ENCODE measurements around the gene LDB2.

LDB2 gene

DNA sequence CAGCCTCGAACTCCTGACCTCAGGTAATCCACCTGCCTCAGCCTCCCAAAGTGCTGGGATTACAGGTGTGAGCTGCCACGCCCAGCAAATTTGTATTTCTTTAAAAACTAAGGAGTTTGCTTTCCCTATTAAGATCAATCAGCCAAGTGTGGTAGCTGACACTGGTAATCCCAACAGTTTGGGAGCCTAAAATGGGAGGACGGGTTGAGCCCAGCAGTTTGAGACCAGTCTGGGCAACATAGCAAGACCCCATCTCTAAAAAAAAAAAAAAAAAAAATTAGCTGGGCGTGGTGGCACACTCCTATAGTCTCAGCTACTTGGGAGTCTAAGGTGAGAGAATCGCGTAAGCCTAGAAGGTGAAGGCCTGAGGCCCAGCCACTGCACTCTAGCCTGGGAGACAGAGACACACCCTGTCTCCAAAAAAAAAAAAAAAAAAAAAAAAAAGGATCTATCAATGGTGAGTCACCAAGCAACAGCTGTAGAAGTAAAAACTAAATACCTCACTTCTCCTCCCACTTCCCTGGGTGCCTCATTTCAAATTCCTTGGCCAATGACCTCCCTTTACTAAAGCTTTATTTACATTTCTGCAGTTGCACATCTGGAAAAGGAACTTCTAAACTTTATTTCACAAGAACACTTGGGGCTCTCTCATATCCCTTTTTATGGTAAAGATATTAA lies 54.5 kb downstream of the LDB2 start:
- no peak for DNase-seq

DNA sequence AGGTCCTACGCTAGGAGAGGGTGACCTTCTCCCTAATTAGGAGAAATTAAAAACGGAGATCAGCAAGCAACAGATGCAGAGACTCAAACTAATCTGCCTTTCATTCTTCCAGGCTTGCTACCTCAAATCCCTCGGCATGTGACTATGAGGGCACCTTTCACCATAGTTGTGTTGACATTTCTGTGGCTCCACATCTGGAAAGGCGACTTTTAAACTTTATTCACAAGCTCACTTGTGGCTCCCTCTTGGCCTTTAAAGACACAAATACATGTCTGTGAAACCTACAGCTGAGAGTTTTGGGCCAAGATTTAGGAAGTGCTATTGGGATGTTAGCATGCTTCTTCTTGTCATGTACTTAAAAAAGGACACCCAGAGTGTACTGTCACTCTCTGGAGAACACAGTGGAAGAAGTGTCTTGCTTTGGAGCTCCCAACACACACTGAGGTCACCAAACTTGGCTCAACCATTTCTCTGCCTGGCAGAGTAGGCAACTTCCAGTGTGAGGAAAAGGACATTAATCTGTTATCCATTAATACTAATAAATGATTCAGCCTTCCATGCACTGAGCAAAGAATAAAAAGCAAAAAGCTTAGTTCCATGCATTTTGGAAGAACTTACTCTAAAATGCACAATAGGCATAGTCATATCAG lies 60.1 kb downstream of the LDB2 start:
- no peak for DNase-seq

DNA sequence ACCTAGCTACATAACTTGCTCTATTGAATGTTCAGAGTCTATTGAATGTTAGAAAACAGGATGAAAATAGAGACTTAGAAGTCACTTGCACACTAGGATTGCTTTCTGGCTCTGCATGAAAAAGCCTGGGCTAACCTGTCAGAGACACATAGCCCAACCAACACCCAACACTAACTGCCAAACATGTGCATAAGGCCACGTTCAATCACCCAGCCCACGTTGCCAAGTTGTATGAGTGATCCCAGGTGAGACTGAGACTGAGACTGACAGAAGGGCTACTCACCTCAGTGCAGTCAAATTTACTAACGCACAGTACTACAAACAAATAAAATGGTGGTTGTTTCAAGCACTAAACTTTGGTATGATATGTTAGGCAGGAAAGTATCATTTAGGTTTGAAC lies 61.0 kb downstream of the LDB2 start:
- no peak for DNase-seq

DNA sequence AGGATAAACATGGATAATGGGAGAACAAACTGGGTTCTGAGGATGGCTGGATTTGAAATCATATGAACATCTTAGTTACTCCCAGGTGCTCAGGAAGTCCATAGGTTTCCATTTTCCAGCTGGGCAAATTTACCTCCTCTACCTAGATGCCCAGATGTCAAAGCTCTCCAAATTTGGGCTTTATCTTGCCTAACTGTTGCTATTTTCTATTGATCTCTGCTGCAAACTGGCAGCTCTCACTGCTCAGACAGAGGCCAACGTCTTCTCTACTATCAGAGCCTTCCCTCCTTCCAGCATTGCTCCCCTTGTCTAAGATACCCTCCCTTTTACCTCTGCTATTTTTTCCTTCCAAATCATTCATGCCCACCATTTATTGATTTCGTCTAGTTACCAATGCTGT lies 62.1 kb downstream of the LDB2 start:
- no peak for DNase-seq

DNA sequence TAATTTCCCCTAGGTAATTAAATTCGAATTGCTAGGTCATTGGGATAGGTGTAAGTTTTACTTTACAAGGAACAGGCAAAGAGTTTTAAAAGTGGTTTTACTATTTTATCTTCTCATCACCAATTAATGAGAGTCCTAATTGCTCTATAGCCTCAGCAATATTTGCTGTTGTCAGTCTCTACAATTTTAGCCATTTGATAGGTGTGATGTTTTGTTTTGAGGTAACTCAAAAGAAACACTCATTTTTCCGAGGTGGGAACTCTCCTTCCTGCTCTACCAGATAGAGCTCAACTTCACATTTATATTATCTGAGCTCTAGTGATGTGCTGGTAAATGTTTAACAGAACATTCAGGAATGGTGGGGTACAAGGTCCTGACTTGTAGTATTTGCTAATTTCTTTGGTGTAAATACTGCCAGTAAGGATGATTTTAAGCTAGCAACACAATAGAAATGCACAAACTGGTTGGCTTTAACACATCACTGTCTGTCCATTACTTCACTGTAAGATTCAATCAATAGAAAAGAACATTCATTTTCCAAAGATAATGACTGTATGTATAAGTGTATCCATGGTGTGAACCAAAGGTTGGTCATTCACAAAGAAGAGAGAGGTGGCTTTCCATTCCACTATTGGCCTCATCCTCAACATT lies 62.7 kb downstream of the LDB2 start:
- no peak for DNase-seq

DNA sequence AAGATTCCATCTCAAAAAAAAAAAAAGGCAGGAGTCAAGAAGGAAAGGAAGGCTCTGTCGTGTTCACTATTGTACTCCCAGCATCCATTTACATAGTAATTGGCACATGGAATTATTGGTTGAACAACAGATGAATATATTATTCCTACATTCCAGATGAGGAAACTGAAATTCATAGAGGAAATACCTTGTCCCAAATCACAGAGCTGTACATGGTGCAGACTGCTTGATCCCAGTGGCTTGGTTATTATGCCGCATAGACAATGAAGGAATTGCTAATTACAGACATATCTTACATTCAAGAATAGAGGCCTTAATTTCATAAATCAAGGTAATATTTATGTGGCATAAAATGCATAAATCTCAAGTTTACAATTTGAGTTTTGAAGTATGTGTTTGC lies 63.6 kb downstream of the LDB2 start:
- no peak for DNase-seq

DNA sequence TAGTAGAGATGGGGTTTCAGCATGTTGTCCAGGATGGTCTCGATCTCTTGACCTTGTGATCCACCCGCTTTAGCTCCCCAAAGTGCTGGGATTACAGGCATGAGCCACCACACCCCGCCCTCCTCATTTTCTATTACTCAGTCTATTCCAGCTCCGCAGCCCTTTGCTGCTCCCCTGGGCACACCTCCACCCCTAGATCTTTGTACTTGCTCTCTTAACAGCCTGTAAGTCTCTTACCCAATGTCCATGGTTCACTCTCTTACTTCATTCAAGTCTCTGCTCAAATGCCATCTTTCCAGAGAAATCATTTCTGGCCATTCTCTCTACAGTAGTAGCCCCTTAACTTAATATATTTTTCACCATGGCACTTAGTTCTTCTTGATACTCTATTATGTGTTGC lies 64.7 kb downstream of the LDB2 start:
- no peak for DNase-seq

DNA sequence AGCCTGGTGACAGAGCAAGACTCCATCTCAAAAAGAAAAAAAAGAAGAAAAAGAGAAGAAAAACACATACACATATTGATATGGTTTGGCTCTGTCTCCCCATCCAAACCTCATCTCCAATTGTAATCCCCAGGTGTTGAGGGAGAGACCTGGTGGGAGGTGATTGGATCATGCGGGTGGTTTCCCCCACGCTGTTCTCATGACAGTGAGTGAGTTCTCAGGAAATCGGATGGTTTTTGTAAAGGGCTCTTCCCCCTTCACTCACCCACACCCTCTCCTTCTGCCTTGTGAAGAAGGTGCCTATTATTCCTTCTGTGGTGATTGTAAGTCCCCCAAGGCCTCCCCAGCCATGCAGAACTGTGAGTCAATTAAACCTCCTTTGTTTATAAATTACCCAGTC lies 68.4 kb downstream of the LDB2 start:
- no peak for DNase-seq

DNA sequence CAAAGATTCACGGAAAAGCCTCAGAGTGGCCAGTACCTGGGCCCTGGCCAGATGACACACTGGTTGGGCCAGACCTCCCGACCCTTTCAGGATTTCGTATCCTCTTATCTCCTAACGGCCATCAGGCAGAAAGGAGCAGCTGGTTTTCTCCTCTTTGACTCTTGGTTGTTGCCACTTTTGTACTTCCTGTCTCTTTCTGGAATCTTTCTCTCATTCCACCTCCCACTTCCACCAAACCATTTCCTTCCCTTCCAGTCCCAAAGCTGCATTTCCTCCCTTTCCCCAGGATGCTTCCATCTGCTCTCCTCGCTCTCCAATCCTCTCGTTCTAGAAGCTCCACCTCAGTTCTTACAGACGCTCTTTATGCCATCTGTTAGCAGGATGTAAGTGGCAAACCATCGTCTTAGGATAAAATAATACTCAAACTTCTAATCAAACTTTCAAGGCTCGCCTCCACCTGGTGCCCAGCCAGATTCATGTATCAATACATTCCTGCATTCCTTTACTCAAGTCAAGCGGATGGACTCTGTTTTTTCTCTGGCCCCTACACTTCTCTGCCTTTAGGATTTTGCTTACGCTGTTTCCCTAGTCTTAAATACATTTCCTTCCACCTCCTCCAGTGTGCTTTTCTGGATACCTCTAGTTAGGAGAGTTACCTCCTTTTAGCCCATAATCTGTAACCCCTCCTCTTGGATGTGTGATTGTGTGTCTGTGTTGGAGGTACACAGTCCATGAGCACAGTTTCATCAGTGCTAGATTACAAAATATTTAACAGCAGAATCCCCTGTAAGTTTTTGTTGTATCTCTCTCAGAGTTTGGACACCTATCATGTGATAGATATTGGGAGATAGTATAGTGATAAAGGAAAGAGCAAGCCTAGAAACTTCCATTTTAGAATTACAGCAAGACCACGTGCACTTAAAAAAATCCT lies 70.4 kb downstream of the LDB2 start:
- DNase-seq: no peak

DNA sequence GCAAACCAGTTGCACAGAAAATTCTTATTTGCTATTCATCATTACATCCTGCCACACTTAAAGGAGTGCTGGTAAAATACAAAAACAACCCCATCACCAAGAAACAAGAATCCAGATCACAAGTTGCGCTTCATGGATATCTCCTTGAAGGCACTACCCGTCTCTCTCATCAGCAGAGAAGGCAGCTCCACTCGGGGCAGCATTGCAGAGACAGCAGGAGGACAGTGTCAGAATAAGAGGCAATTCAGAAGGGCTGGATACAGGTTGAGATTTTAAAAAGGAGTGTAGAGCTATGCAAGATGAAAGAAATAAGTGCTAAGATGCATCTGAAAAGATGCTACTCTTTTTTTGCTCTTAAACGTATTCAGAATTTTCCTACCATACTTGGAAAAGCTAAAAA lies 71.4 kb downstream of the LDB2 start:
- DNase-seq: no peak

DNA sequence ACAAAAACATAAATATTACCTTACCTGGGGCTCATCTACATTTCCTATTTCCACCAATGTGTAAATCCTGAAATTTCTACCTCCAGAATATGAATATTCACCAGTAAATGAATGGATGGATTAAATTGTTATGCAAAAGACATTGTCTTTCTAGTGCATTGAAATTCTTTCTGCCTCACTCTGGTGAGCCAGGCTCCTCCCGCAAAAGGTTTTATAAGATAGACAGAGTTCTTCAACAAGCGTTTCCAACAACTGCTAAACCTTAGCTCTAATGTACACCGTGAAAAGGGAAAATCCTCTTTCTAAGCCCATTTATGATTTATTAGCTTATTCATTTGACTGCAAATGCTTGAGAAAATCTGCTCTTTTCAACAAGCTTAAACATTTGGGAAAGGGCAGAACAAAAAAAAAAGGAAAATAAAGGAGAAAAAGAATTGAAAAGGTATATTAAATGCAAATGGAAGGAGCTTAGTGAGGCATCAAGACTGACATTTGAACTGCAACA lies 72.0 kb downstream of the LDB2 start:
- no peak for DNase-seq

DNA sequence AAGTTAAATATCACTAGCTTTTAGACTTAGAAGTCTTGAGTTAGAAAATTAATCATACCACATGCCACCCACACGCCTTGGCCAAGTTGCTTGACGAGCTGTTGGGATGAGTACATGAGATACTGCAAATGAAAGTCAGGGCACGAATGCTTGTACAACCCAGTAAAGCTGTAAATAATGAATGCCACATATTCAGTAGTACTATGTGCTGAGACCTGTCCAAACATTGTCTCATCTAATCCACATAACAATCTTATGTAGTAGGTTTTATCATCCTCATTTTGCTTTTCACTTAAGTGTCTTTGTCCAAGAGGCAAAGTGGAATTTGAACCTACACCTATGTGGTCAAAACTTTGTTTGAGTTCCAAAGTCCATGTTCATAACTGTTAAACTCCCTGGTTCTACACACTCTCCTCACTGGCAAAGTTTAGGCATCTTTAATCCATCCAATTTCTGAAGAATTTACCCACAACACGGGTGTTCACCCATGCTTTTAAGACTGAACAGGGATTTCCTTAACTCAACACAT lies 74.1 kb downstream of the LDB2 start:
- no peak for DNase-seq

DNA sequence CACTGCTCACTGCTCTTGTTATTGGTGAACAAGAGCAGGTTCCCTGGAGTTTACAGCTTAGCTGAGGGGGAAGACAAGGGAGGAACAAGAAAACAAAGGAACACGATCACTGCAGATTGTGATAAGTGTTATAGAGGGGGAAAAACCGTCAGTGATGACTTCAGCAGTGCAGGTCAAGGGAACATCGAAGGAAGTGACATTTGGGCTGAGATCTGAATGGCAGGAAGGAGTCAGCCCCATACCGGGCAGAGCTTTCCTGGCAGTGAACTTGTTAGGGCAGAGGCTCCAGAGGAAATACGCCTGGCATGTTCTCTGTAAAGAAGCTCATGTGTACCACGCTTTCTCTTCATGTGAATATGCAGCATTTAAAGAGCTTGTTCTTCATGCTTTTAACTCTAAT lies 78.1 kb downstream of the LDB2 start:
- DNase-seq: no peak

DNA sequence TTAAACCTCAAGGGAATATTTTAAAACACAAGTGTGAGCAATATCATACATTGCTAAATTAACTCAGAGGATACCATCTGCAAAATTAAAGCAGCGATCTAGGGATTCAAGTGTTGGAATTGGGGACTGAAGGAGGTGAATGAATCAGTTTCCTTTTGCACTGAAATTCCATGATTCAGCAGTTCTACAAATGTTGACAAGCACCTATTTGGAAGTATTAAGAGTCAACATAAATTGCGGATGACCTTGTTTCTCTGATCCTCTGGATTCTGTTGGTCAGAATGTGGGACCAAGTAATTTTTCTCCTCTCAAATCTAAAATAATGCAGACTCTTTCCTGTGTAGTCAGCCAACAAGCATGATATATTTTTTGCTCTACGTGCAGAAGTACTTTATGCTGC lies 78.8 kb downstream of the LDB2 start:
- DNase-seq: no peak

DNA sequence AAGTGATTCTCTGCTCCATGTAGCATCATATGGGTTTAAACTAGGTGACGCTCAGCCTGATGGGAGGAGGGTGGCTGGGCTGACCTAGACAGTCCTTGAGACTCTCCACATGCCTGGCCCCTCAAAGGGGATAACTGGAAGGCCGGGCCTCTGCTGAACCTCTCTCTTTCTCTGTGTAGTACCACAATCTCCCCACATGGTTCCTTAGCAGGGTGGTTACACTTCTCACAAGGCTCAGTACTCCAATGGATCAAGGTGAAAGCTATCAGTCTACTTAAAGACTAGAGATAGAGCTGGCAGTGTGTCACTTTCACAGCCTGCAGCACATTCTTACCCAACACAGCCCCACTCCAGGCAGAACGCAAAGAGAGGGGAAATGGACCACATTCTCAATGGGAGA lies 80.4 kb downstream of the LDB2 start:
- no peak for DNase-seq

DNA sequence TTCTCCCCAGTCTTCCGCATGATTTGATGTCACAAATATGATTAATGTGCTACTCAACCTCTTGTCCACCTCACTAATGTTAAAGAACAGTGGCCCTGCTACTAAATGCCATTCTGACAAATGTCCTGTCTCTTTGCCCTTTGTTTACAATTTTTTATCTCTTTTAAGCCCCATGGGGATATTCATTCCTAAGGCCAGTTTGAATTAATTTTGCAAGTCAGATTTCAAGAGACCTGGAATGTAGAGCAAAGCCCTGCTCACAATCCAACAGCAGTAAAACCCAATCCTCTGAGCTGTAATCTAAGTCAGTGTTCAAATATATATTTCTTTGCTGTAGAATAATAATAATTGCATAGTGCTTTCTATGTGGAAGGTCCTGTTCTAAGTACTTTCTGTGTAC lies 81.2 kb downstream of the LDB2 start:
- DNase-seq: no peak

DNA sequence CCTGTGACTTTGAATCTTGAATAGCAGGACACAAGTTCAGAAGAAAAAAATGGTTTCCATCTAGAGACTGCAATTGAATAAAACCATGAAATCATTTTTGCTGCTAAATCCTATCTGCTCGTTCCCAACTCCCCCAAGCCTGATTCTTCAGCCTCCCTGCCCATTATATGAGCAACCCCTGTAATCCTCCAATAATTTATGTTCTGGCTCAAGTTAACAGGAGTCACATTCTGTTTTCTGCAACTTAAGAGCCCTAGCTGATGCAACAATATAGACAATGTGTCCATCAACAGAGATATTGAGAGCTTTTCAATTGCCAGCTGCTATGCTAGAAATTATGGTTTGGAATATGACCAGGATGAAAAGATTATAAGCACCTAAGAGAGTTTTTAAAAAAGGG lies 84.1 kb downstream of the LDB2 start:
- no peak for DNase-seq

DNA sequence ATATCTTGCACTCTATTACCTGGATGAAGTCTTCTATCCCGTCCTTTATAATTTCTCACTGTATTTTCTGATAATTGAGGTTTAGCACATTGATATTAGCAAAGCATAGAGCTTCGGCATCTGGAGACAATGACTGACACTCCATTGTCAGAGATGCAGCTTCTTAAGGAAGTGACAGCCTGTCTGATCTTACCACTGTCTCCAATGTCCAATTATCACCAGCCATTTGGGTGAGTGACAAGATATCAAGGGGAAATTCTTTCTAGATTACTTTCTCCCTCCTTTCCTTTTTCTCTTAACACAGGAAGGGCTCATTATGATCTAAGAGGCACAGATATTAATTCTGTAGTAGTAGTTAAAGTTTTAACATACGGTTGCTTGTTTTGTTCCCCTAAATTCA lies 86.4 kb downstream of the LDB2 start:
- DNase-seq: no peak

DNA sequence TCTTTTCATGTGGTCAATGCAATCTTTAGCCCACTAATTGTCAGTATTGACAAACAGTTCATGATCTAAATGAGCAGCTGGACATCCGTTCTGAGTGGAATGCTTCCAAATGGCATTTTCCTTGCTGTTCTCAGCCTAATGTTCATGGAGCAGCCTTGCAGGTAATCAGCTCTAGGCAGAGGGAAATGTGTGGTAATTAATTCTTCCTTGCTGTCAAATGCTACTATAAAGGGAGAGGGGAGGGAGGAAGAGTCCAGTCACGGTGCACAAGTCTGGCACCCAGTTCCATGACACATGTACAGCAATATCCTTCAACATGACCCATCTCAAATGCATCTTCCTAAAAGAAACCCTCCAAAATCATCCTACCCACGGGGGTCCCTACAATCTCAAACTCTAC lies 88.5 kb downstream of the LDB2 start:
- DNase-seq: no peak

DNA sequence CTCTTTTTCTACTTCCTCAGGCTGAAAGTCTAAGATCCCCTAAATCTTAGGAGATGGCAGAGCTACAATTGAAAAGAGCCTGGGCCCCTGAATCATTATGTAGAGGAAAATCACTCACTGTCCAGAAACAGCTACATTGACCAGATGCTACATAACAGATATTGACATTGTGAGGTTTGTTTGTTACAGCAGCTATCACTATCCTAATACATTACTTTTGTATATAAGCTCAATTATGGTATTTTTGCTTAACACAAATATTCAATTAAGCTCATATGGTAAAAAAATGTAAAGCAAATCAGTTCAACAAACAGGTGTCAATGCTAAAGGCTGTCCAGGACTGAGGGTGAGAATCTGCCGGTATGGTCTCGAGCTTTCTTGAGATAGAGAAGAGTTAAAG lies 89.4 kb downstream of the LDB2 start:
- DNase-seq: no peak

DNA sequence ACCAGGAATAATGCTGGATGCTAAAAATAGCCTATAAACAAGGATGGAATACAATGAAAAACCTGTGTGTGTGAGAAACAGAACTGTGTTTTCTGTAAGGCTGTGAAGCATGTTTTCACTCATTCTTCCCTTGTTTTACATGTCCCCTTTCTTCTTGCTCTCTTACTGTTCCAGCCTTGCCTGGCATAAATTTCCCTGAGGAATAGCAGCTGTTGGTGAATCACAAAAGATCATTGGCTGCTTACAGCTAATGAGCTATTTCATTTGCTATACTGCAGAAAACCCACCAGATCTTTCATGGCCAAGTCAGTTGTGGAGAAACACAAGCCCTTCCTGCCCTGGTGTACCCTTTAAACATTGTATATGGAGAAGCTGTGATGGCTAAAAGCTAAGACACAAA lies 91.1 kb downstream of the LDB2 start:
- DNase-seq: no peak

DNA sequence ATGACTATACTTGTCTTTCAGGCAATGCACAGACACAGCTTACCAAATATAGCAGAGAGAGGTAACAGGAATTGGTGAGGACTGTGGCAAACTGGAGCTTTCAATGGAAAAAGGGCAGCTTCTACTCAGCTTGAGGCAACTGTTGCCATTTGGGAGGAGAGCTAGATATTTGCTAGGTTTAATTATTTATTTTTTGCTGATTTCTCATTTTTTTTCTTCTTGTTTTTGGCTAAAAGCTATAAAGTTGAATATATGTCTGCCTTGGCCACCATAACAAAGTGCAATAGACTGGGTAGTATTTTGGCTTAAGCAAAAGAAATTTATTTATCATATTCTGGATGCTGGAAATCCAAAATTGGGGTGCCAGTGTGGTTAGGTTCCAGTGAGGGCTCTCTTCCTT lies 93.9 kb downstream of the LDB2 start:
- DNase-seq: no peak

DNA sequence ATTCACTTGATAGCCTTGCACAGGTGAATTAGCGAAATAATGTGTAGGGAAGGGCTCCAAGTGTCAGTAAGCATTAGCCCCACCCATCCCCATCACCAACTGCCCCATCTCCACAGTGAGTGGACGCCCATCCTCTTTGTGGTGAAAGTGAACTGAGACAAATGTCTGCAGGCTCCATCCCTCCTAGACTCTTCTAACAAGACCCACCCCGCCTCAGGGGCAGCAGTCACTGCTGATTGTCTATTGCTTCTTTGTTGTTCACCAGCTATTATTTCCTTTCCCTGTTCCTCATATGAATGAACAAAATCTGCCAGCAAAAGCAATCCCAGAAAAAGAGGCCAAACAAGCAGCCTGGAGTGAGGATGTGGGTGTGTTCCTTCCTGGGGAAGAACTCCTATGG lies 96.4 kb downstream of the LDB2 start:
- no peak for DNase-seq
